HG03460 (cell line): Measurements from ENCODE around the gene PARVB.
"Not testable (repeated sequence)": the region's sequence is repeated elsewhere in the genome, so short reads cannot be mapped to it uniquely, and the experiment has no call there.

Source experiments
- ATAC-seq: cut with Tn5 transposase; IDR thresholded peaks from one replicate; pipeline ENCODE4 v1.9.1; 2021; ENCODE audit not compliant: unreplicated experiment

The PARVB gene

DNA sequence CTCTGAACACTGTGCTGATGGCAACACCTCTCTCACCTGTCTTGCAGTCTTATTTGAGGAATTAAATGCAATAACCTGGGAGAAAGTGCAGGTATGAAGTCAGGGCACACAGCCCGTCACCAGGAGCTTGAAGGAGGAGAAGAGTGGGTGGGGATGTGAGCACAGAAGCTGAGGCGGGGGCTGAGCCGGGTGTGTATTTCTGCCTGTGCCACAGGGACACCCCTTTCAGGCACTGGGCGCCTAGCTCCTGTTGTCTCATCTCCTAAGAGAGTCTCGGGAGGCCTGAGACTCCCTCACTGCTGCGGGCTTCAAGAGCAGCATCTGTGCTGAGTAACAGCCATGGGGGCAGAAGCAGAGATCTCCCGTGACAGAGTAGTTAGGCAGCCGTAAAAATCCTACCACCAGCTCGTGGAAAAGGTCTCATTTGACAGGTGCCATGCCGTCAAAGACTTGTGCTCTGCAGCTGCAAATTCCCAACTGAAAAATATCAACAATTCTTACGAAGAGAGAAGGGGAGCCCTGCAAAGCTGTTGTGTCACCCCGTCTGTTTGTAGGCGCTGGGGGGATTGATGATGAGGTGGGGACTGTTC is 26.8 kb downstream of the PARVB start:
- ATAC-seq = no peak

DNA sequence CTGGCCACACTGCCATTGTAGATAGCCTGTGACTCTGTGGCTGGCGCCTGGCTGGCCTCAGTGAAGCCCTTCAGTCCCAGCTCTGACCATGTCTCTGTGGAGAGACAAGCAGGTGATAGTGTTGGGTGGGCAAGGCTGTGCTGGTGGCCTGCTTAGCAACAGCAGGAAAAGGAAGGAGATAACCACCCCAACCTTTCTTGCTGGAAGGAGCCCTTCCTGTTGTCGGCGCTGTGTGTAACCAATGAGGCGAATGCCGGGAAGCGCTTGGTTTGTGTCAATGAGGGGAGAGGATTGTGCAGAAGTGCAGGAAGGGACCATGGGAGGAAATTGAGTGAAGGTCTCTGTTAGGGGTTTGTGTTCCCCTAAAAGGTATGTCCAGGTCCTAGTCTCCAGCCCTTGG is 27.3 kb downstream of the PARVB start:
- no peak for ATAC-seq

DNA sequence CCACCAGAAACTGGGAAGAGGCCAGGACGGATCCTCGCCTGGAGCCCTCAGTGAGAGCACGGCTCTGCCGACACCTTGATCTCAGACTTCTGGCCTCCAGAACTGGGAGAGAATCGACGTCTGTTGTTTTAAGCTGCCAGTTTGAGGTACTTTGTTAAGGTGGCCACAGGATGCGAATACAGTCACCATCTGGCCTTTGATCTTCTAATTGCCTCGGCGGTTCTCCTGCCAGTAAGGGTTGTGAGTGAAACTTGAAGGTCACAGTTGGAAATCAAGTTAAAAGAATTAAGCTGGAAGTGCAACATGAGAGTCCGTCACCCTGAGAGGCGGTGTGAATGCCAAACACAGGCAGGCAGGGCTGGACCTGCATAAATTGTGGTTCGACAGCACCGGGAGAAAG is 27.9 kb downstream of the PARVB start:
- no peak for ATAC-seq

DNA sequence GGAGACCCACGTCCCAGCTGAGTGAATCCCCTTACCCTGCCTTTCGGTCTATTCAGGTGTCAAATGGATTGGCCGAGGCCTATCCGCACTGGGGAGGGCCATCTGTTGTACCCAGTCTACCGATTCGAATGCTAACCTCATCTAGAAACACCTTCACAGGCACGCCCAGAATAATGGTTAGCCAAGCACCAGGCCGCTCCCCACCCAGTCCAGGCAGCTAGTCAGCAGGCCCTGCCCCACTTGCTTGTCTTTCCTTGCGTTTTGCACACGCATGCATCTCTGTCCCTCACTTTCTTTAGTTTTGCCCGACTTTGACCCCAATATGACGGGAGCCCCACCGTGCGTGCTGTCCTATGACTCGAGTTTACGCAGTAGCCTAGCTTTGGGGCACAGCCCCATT is 31.7 kb downstream of the PARVB start:
- ATAC-seq = no peak

DNA sequence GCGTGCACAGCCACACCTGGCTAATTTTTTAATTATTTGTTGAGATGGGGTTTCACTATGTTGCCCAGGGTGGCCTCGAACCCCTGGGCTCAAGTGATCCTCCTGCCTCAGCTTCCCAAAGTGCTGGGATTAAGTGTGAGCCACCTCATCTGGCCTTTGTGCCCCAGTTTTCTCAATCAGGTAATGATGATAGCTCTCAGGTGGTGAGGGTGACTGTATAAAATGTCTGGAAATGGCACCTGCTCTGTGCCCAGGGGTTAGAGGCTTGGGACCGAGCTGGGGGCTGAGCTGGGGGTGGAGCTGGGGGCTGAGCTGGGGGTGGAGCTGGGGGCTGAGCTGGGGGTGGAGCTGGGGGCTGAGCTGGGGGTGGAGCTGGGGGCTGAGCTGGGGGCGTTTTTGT is 32.5 kb downstream of the PARVB start:
- ATAC-seq = not testable (repeated sequence)

DNA sequence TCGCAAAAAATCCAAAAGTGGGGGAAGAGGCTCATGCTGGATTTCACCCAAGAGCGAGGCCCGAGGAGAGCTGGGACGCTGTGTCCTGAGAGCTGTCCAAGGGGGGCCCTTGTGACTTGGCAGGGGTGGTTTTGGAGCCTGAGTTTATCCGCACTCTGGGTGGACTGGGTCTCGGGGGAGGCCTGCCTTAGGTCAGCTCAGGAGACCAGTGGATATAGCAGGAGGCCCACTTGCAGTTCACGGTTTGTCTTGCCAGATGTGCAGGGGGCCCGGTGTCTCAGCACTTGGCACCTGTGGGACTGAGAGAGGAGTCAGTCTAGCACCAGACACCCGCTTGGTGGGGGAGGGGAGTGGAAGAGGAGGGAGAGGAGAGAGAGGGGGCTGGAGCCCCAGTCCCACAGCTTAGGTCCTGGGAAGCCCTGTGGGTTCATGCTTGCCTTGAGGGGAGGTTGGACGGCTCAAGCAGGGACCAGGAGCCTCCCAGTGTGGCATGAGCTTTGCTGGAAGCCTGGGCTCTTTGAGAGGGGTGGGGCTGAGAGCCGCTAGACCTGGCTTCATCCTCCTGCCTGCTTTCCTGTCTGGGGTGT is 33.4 kb downstream of the PARVB start:
- ATAC-seq = no peak

DNA sequence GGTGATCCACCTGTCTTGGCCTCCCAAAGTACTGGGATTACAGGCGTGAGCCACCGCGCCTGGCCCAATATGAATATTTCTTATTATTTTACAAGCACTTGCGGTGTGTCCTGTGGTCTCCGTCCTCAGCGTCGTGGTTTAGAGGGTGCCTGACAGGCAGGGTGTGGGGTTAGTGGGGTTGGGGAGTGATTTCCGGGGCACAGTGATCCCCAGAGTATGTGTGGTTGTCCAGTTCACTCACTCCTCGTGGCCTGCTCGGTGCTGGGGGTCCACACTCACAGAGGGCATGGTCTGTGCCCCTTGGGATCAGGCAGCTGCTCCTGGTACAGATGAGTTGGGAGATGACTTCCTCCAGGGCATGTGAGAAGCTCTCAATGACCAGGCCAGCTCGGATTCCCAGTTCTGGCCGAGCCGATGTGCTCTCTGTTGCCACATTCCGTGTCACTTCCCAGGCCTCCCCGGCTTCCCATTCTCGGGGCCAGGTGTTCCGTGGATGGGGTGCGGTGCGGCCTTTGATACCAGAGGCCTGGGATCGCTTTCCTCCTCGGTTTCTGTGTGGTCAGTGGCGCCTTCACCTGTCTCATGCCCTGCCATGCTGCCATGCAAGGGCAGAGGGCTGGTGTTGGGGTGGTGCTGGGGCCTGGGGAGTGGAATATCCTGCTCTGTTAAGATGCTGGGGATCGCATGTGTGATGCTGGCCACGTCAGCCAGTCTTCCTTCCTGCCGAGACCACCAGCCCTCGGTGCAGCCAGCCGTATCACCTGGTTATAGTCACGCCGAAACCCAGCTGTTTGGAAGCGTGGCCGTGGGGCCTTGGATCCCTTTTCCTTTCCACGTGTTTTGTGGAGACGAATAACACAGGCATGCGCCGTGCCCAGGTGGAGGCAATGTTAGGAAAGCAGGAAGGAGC is 39.6 kb downstream of the PARVB start:
- no peak for ATAC-seq

DNA sequence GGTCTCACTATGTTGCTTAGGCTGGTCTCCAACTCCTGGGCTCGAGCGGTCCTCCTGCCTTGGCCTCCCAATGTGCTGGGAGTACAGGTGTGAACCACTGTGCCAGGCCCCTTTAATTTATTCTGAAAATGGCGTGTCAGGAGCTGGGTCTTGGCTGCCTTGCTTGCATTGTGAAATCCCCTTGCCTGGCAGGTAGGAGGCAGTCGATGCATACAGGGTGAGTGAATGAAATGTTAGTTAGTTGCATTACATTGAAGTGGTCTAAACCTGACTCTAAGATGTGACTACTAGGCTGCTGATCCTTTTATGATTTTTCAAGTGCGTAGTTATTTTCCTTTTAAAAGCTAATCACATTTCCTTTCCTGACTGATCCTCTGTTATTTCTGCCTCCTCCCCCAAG is 42.9 kb downstream of the PARVB start:
- ATAC-seq = no peak

DNA sequence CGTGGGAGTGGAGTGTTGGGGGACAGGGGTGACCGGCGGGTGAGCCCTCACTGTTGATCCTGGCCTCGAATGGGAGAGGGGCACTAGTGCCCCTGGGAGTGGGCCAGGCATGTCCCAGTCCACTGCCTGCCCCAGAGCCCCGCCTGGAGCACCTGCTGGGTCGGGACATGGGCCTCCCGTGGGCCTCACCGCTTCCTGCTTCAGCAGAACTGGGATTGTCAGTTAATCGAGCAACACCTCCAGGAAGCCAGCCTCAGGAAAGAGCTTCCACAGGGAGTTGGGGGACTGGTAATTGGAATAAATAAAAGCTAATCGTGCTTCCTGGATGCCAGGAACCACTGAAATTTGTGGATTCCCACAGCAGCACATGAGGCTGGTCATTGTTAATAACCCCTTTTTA is 43.8 kb downstream of the PARVB start:
- no peak for ATAC-seq

DNA sequence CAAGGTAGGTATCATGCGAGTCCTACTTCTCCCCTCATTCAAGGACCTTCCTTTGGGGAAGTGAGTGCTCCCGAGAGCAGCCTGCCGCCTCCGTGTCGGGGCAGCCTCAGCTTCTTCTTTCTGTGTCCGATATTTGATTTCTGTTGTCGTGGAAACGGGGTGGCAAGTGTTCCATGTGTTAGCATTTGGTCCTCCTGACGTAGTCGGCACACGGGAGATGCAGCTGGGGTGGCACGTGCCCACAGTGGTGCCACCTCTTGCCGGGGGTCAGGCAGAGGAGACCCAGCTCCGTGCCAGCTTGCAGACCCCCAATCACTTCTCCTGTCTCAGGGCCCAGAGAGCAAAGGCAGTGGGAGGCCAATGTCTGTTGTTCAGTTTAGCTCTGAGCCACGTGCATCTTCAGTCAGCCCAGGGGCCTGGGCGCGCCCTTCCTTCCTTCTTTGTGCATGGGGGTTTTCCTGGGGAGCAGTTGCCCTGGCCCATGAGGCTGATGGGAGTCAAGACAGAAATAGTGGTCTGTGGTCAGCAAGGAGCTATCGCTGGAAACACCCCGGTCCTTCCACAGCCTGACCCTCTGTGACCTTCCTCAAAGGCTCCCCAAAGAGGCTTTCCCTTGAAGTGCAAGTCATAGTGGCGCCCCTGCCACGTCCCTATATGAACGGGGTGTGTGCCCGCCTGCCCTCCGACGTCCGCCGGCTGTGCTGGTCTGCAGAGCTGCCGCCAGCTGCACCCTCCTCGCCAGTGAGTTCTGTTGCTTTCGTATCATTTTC is 44.5 kb downstream of the PARVB start:
- peak; percentile 58 for ATAC-seq

DNA sequence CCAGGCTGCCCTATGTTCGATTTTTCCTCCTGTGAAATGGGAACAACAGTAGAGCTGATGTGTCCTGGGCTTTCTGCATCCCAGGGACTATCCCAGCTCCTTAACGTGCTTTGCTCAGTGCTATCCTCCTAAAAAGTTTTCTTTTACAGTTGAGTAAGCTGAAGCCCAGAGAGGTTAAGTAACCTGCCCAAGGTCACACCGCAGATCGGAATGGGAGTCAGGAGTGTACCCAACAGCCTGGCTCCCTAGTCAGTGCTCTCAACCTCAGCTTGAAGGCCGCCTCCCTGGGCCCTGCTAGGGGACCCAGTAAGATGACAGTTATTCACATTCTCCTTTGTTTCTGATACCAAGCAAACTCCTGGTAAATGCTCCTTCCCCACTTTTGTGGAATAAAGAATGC is 45.9 kb downstream of the PARVB start:
- ATAC-seq = no peak

DNA sequence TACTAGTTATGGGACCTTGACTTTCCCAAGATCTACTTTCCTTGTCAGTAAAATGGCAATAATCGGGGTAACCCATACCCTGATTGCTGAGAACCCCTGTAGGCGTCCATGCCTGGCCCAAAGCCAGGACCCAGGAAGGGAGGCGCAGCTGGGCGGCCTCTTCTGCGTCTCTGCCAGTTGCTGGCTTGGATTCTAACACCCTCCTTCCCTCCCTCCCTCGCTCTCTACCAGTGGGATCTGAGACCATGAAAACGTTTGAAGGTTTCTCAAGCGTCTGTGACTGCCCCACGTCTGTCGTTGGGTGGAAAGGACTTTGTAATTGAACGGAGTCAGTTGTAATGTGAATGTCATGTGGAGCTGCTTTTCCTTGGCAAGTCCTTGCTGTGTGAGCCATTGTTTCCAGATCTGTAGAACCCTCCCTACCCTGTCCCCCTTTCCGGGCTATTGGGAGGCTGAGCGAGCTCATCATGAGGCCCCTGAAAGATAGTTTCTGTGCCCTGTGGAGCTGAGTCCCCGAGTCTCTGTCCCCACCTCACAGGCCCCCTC is 47.8 kb downstream of the PARVB start:
- ATAC-seq = no peak

DNA sequence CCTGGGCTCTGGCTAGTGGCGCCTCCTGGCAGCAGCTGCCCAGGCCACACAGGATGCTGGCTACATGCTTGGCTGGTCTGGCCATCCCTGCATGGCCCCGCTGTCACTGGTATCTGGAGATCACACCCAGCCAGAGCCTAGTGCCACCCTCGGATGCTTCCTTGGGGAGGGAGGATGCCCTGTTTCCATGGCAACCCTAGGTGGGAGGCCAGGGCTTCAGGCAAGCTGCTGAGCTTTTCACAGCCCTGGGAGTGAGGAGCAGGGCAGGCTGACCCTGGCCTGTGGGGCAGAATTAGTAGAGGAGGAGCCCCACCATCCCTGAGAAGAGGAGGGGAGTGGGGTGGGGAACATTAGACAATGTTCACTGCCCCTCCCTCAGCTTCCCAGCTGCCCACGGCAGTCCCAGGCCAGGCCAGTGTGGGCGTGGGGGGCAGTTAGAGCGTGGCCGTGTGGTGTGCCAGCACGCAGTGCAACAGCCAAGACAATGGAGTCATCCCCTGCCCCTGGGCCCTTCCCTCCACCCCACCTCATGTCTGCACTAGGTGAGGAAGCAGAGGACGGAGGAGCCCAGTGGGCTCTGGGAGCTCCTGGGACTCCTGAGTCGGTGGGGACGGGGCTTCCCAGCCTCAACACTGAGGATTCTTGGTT is 50.4 kb downstream of the PARVB start:
- ATAC-seq = no peak

DNA sequence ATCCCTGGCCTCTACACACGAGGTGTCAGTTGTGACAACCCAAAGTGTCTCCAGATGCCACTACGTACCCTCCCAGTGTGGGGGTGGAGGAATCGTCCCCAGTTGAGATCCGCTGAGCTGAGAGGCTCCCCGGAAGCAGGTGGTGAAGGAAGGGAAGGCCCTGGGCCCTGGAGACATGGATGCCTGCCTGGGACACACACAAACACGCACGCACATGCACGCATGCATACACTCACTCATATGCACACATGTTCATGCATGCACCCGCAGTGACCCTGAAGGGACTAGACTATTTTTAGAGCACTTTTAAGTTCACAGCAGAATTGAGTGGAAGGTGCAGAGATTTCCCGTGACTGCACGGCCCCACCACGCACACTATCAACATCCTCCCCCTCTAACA is 50.9 kb downstream of the PARVB start:
- ATAC-seq = no peak

DNA sequence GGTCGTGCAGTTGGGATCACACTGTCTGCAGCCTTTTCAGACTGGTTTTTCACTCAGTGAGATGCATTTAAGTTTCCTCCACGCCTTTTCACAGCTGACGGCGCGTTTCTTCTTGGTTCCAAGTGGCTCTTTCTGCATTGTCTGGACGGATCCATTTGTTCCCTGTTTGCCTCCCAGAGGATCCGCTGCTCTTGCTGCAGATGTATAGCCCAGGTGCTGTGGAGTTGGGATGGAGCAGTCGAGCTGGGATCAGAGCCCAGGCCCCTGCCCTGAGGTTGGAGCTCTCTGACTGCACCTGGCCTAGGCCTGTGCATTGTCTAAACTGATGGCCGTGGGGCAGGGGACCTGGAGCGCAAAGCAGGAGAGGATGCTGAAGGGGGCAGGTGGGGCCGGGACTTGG is 51.6 kb downstream of the PARVB start:
- no peak for ATAC-seq

DNA sequence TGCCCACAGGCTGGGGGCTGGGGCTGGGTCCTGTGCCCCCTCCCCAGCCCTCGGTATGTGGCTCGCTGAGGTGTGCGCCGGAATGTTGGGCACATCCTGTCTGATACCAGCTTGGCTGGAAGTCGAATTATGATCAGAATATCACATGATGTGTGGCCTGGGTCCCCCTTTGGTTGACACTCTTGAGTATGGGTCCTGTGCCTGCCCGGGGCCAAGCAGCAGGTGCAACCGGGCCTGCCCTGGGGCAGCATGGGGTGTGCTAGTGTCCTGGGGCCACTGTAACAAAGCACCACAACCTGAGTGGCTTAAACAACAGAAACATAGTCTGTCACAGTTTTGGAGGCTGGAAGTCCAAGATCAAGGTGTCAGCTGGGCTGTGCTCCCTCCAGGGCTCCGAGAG is 52.7 kb downstream of the PARVB start:
- no peak for ATAC-seq

DNA sequence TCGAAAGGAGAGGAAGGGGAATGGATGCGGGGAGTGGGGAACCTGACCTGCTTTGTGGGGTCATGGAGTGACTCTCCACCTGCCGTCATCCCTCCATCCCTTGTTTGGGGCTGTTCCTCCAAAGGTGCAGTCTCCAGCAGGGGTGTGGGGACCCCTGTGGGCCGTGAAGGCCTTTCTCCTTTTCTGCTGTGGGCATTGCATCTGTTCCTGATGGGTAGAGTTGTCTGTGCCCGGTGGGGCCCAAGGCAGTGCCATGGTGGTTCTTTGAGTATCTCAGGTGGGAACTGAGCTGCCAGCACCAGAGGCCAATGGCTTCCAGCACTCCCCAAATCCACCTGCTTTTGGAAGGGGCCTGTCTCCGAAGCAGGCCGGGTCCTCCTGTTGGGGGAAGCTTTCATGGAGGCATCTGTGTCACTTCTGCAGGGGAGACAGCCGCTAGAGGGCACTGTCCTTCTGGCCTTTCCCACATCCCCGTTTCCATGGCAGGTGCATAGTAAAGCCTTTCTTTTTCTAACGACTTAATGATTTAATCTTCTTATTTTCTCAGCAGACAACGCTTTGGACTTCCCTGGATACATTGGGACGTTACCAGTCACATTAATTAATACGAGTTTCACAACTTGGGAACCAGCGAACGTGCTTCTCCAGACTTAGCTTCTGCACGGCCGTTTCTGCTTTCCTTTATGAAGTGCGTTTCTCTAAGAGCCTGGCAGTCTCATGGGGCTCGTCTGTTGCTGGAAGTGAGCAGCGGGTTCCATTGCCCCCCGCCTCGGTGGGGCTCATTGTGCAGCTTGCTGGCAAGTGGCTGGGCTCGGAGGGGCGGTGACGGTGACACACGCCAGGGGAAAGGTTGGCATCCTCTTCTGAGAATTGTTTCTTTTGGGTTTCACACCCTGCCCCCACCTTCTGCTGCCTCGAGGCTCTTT is 57.1 kb downstream of the PARVB start:
- no peak for ATAC-seq

DNA sequence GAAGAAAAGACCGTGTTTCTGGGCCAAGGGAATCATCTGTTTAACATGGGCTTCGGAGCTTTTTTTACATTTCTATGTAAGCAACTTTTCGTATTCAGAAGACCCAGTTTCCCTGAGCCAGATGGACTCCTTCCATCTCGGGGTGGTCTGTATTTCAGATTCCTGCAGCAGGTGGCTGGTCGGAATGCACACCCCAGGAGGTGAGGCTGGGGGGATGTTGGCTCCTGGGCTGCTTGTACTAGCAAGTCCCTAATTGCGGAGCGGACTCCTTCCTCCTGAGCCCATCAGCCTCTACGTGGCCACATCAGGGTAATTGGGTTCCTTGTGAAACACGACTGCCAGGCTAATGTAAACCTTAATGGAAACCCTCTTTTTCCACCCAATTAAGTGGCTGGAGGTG is 58.7 kb downstream of the PARVB start:
- no peak for ATAC-seq

DNA sequence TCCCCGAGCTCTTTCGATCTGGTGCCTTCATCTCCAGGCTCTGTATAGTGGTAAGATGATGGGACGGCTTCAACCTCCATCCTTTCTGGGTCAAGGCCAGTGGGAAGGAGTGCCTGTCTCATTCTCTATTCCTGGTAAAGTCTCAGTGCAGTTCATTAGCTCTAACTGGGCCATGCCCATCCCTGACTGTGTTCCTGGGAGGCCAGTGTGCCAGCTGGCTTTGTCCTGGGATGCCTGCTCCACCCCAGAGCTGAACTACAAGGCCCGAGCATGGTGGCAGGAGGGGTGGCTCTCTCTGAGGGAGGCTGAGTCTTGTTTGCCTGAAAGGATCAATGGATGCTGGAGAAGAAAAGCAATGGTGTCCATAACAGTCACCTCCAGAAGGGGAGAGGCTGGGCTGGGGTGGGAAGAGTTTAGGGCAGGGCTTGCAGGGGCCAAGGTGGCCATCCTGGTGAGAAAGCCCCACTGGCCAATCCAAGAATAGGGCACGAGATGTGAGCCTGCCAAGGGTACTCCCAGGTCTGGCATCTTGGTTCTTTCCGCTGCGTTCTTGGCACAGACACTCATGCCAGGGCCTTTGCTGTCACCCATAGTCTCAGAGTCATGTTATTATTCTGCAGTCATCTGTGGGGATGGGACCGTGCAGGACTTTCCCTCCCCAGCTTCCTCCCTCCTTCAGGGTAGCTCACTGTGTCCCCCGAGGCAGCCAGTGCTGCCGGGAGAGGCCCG is 60.1 kb downstream of the PARVB start:
- ATAC-seq = no peak
